GM23338 (cell line): ENCODE data around the gene GALNT16. TPM values are rescaled to one million over a fixed set of nuclear protein-coding genes. Genes with fewer than 3 reads are reported as not detected.

Source experiments
- ATAC-seq: fragments of 200-7000 bp; cut with Tn5 transposase; 3 replicates; pipeline ENCODE4 v1.9.1; 2020
- DNase-seq: peaks from one replicate; pipeline ENCODE4 v3.0.0-alpha.2; 2015; ENCODE audit warnings: low spot score
- H2AFZ ChIP-seq: fragments of 200-600 bp; sonication (generic); 2 replicates; pipeline ENCODE4 v1.8.0; 2016; ENCODE audit warnings: antibody characterized with exemption, mild to moderate bottlenecking, moderate library complexity
- H3F3A ChIP-seq: fragments of 200-600 bp; sonication (generic); replicated peaks from 2 replicates; pipeline ENCODE4 v1.8.0; 2017; ENCODE audit warnings: antibody characterized with exemption, mixed run types, low read depth
- H3K27ac ChIP-seq: fragments of 200-600 bp; sonication (generic); 2 replicates; pipeline ENCODE4 v1.6.1; 2016; ENCODE audit warnings: low read depth
- H3K27me3 ChIP-seq: fragments of 200-600 bp; sonication (generic); 2 replicates; pipeline ENCODE4 v1.8.0; 2016; ENCODE audit warnings: mild to moderate bottlenecking, mixed run types, moderate library complexity; ENCODE audit not compliant: insufficient read depth
- H3K36me3 ChIP-seq: fragments of 200-600 bp; sonication (generic); 2 replicates; pipeline ENCODE4 v1.8.0; 2016; ENCODE audit warnings: mild to moderate bottlenecking; ENCODE audit not compliant: insufficient read depth
- H3K4me1 ChIP-seq: fragments of 200-600 bp; sonication (generic); 2 replicates; pipeline ENCODE4 v1.8.0; 2016; ENCODE audit warnings: mild to moderate bottlenecking, moderate library complexity; ENCODE audit not compliant: insufficient read depth
- H3K4me2 ChIP-seq: fragments of 200-600 bp; sonication (generic); 2 replicates; pipeline ENCODE4 v1.7.1; 2017; ENCODE audit warnings: mixed run types
- H3K4me3 ChIP-seq: fragments of 200-600 bp; sonication (generic); 2 replicates; pipeline ENCODE4 v1.6.1; 2016; ENCODE audit warnings: mixed run types
- H3K79me2 ChIP-seq: fragments of 200-600 bp; sonication (generic); replicated peaks from 2 replicates; pipeline ENCODE4 v1.8.0; 2017; ENCODE audit warnings: mild to moderate bottlenecking; ENCODE audit not compliant: insufficient read depth
- H3K9me2 ChIP-seq: fragments of 200-600 bp; sonication (generic); 2 replicates; pipeline ENCODE4 v1.8.0; 2017; ENCODE audit not compliant: insufficient read depth
- H4K20me1 ChIP-seq: fragments of 200-600 bp; sonication (generic); replicated peaks from 2 replicates; pipeline ENCODE4 v1.8.0; 2017; ENCODE audit warnings: mild to moderate bottlenecking; ENCODE audit not compliant: insufficient read depth
- H3K27ac Mint-ChIP-seq: 2 replicates; pipeline ENCODE4 v1.8.0; 2020; ENCODE audit warnings: inconsistent platforms, mild to moderate bottlenecking, moderate library complexity, mixed read lengths
- H3K27me3 Mint-ChIP-seq: 3 replicates; pipeline ENCODE4 v1.8.0; 2022; ENCODE audit warnings: low read depth, mild to moderate bottlenecking, moderate library complexity, mixed read lengths, inconsistent platforms; ENCODE audit not compliant: insufficient read depth, poor library complexity
- H3K36me3 Mint-ChIP-seq: 3 replicates; pipeline ENCODE4 v1.8.0; 2021; ENCODE audit warnings: low read depth, mild to moderate bottlenecking, inconsistent platforms, moderate library complexity, mixed read lengths
- H3K4me1 Mint-ChIP-seq: 3 replicates; pipeline ENCODE4 v1.8.0; 2020; ENCODE audit warnings: mild to moderate bottlenecking, inconsistent platforms, mixed read lengths
- H3K4me3 Mint-ChIP-seq: 3 replicates; pipeline ENCODE4 v1.8.0; 2021; ENCODE audit warnings: moderate library complexity, mild to moderate bottlenecking, inconsistent platforms, mixed read lengths
- H3K9me3 Mint-ChIP-seq: 3 replicates; pipeline ENCODE4 v1.8.0; 2020; ENCODE audit warnings: moderate library complexity, mild to moderate bottlenecking, inconsistent platforms, mixed read lengths
- CREB1 ChIP-seq: fragments of 250-450 bp; sonication (Bioruptor Pico); IDR thresholded peaks from 2 replicates; pipeline ENCODE4 v1.5.0; 2020; ENCODE audit warnings: low read depth, mild to moderate bottlenecking, moderate library complexity
- CTCF ChIP-seq, 2 experiments: fragments of 200-600 bp in 1 of 2; sonication (generic) in 1 of 2; conservative IDR thresholded peaks; 2 replicates each; pipeline versions ENCODE4 v1.5.1 to v1.6.1; 2016 to 2017; ENCODE audit warnings: antibody characterized with exemption in 2 of 2, low read depth in 2 of 2, mild to moderate bottlenecking in 2 of 2, moderate library complexity in 1 of 2
- EZH2 ChIP-seq: fragments of 200-600 bp; sonication (generic); IDR thresholded peaks from one replicate; pipeline ENCODE4 v1.8.0; 2017; ENCODE audit warnings: antibody characterized with exemption, mild to moderate bottlenecking, low read depth; ENCODE audit not compliant: unreplicated experiment
- EZH2phosphoT487 ChIP-seq: fragments of 200-600 bp; sonication (generic); IDR thresholded peaks from one replicate; pipeline ENCODE4 v1.8.1; 2018; ENCODE audit warnings: antibody characterized with exemption; ENCODE audit not compliant: unreplicated experiment
- JUNB ChIP-seq: IDR thresholded peaks from one replicate; pipeline ENCODE4 v1.6.1; 2016; ENCODE audit warnings: antibody characterized with exemption; ENCODE audit not compliant: unreplicated experiment
- POLR2AphosphoS5 ChIP-seq: IDR thresholded peaks from 2 replicates; pipeline ENCODE4 v1.6.1; 2016; ENCODE audit warnings: antibody characterized with exemption, low read depth
- REST ChIP-seq: IDR thresholded peaks from one replicate; pipeline ENCODE4 v1.6.1; 2018; ENCODE audit warnings: antibody characterized with exemption; ENCODE audit not compliant: unreplicated experiment
- STAT1 ChIP-seq: IDR thresholded peaks from one replicate; pipeline ENCODE4 v1.6.1; 2016; ENCODE audit warnings: antibody characterized with exemption; ENCODE audit not compliant: unreplicated experiment
- ZNF114 ChIP-seq: fragments of 250-450 bp; sonication (Bioruptor Pico); IDR thresholded peaks from 2 replicates; pipeline ENCODE4 v1.5.0; 2020; ENCODE audit warnings: mild to moderate bottlenecking, moderate library complexity
- ZNF462 ChIP-seq: fragments of 250-450 bp; sonication (Bioruptor Pico); IDR thresholded peaks from 2 replicates; pipeline ENCODE4 v1.5.0; 2020; ENCODE audit warnings: mild to moderate bottlenecking, moderate library complexity
- polyA plus RNA-seq: library from polyadenylated mRNA; unstranded; fragments of >200 nt; fragmentation: Nextera tagmentation; extraction: Ambion mirVana; gene quantifications from 2 replicates; pipeline ENCODE4 v1.2.1, GENCODE V29; 2016
- total RNA-seq: library from RNA; depleted of rRNA; stranded (reverse); fragments of >200 nt; shearing (Covaris generic); gene quantifications from 2 replicates; pipeline ENCODE4 v1.2.3, GENCODE V29; 2014

GALNT16 gene
- total and polyA plus RNA-seq, 2 experiments from 2014 or later, result 1.5 to 2.9 TPM

- TF ChIP-seq ZNF114 (CRISPR knock-in tag) (no peak), EZH2phosphoT487 (no peak), JUNB (no peak), REST (no peak)
Observed at GRCh38 chr14:69326611-69327010, 66.7 kb downstream of the GALNT16 start (continued).

- H2AFZ ChIP-seq, result no peak overlapping the region
- H4K20me1 ChIP-seq, result no peaks in the 10 kb centered on the region
- no peak overlapping the region for H3K4me2 ChIP-seq
- H3F3A ChIP-seq, result no peaks in the 10 kb centered on the region
- no peak overlapping the region for H3K4me3 Mint-ChIP-seq
- H3K27ac ChIP-seq, result no peak overlapping the region
- H3K9me3 Mint-ChIP-seq, result no peaks in the 10 kb centered on the region
- no peaks in the 10 kb centered on the region for H3K79me2 ChIP-seq
- no peaks in the 10 kb centered on the region for H3K36me3 Mint-ChIP-seq
- peaks cover 5% of the 10 kb centered on the region; the same call in 1 of the 2 replicates for H3K4me1 ChIP-seq
- ATAC-seq (no peak), DNase-seq (no peak)
- H3K9me2 ChIP-seq, result no peaks in the 10 kb centered on the region
- H3K4me1 Mint-ChIP-seq, result peaks cover 15% of the 10 kb centered on the region
- no peak overlapping the region for H3K27ac Mint-ChIP-seq
- no peaks in the 10 kb centered on the region for H3K27me3 ChIP-seq
- H3K4me3 ChIP-seq, result no peak overlapping the region
- H3K27me3 Mint-ChIP-seq, result peaks cover 8% of the 10 kb centered on the region
- no peaks in the 10 kb centered on the region for H3K36me3 ChIP-seq
- TF ChIP-seq STAT1, result no peak
- no peak for TF ChIP-seq POLR2AphosphoS5
- no peak for TF ChIP-seq ZNF462
- no peak for TF ChIP-seq CTCF (conservative IDR thresholded peaks at IDR 0.05; ENCODE audit: low read depth in 2 of 2)
- TF ChIP-seq EZH2phosphoT487, result no peak
- TF ChIP-seq EZH2, result no peak
- TF ChIP-seq REST, result no peak
- TF ChIP-seq CREB1 (CRISPR knock-in tag), result no peak
Observed at GRCh38 chr14:69327507-69327906, 67.5 kb downstream of the GALNT16 start.
